ENCODE data around the gene NSRP1.
"Not testable (repeated sequence)": the region's sequence is repeated elsewhere in the genome, so short reads cannot be mapped to it uniquely, and the experiment has no call there.

The NSRP1 gene

DNA sequence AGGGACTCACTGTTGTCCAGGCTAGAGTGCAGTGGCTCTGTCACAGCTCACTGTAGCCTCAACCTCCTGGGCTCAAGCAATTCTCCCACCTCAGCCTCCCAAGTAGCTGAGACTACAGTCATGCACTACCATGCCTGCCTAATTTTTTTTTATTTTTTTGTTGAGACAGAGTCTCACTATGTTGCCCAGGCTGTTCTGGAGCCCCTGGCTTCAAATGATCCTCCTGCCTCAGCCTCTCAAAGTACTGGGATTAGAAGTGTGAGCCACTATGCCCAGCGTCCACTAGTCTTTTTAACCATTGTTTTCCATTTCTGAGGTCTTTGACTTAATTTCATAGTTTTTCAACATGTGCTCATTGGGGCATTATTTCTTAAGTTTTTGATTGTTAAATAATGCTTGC lies 13.5 kb downstream of the NSRP1 start:
- Histone ChIP-seq H3K9me3 (ENCODE audit: control insufficient read depth, low read length) (no peaks in the 10 kb centered on the region), H3K36me3 (ENCODE audit: control insufficient read depth, insufficient read depth, low read length, severe bottlenecking) (peaks cover 64% of the 10 kb centered on the region), H3K9ac (ENCODE audit: low read length) (no peak overlapping the region), H3K4me3 (ENCODE audit: low read length) (no peak overlapping the region), H3K27me3 (replicated peaks; ENCODE audit: control insufficient read depth, insufficient read depth, low read length) (no peaks in the 10 kb centered on the region), H3K4me1 (ENCODE audit: control insufficient read depth, insufficient read depth, low read length) (peaks cover 14% of the 10 kb centered on the region)
- DNase-seq (ENCODE audit: low read depth) = no peak

DNA sequence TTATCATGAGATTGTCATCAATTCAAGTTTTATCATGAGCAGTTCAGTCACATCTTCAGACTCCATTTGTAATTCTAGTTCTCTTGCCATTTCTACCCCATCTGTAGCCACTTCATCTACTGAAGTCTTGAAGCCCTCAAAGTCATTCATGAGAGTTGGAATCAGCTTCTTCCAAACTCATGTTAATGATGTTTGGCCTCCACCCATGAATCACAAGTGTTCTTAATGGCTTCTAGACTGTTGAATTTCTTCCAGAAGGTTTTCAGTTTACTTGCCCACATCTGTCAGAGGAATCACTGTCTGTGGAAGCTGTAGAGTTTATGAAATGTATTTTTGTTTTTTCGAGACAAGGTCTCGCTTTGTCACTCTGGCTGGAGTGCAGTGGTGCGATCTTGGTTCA lies 16.0 kb downstream of the NSRP1 start:
- Histone ChIP-seq H3K9me3 (ENCODE audit: control insufficient read depth, low read length) (no peaks in the 10 kb centered on the region), H3K4me3 (ENCODE audit: low read length) (no peak overlapping the region), H3K4me1 (ENCODE audit: control insufficient read depth, insufficient read depth, low read length) (peaks cover 4% of the 10 kb centered on the region), H3K27me3 (replicated peaks; ENCODE audit: control insufficient read depth, insufficient read depth, low read length) (no peaks in the 10 kb centered on the region), H3K36me3 (ENCODE audit: control insufficient read depth, insufficient read depth, low read length, severe bottlenecking) (peaks cover 52% of the 10 kb centered on the region), H3K9ac (ENCODE audit: low read length) (no peak overlapping the region)
- no peak for DNase-seq (ENCODE audit: low read depth)

DNA sequence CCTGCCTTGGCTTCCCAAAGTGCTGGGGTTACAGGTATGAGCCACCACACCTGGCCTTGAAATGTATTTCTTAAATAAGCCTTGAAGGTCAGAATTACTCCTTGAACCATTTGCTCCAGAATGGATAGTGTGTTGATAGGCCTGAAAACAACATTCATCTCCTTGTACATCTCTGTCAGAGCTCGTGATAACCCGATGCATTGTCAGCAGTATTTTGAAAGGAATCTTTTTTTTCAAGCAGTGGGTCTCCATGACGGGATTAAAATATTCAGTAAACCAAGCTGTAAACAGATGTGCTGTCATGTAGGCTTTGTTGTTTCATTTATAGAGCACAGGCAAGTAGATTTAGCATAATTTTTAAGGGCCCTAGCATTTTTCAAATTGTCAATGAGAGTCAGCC lies 16.6 kb downstream of the NSRP1 start:
- H3K27me3 ChIP-seq (replicated peaks; ENCODE audit: control insufficient read depth, insufficient read depth, low read length) = no peaks in the 10 kb centered on the region
- no peak overlapping the region for H3K9ac ChIP-seq (ENCODE audit: low read length)
- no peak for DNase-seq (ENCODE audit: low read depth)
- H3K4me1 ChIP-seq (ENCODE audit: control insufficient read depth, insufficient read depth, low read length) = peaks cover 4% of the 10 kb centered on the region
- no peaks in the 10 kb centered on the region for H3K9me3 ChIP-seq (ENCODE audit: control insufficient read depth, low read length)
- H3K36me3 ChIP-seq (ENCODE audit: control insufficient read depth, insufficient read depth, low read length, severe bottlenecking) = peaks cover 50% of the 10 kb centered on the region
- no peak overlapping the region for H3K4me3 ChIP-seq (ENCODE audit: low read length)

- H3K4me3 ChIP-seq (ENCODE audit: low read length) = no peak overlapping the region
- H3K36me3 ChIP-seq (ENCODE audit: control insufficient read depth, insufficient read depth, low read length, severe bottlenecking) = peaks cover 46% of the 10 kb centered on the region
- H3K9me3 ChIP-seq (ENCODE audit: control insufficient read depth, low read length) = no peaks in the 10 kb centered on the region
- H3K4me1 ChIP-seq (ENCODE audit: control insufficient read depth, insufficient read depth, low read length) = peaks cover 4% of the 10 kb centered on the region
- no peak for DNase-seq (ENCODE audit: low read depth)
- no peak overlapping the region for H3K9ac ChIP-seq (ENCODE audit: low read length)
- H3K27me3 ChIP-seq (replicated peaks; ENCODE audit: control insufficient read depth, insufficient read depth, low read length) = no peaks in the 10 kb centered on the region
Measured at GRCh38 chr17:30134551-30134950, 17.9 kb downstream of the NSRP1 start.

GRCh38 chr17:30137158-30137557 lies 20.5 kb downstream of the NSRP1 start:
- H3K4me1 ChIP-seq (ENCODE audit: control insufficient read depth, insufficient read depth, low read length) = peaks cover 4% of the 10 kb centered on the region
- no peak for DNase-seq (ENCODE audit: low read depth)
- no peak overlapping the region for H3K4me3 ChIP-seq (ENCODE audit: low read length)
- H3K27me3 ChIP-seq (replicated peaks; ENCODE audit: control insufficient read depth, insufficient read depth, low read length) = no peaks in the 10 kb centered on the region
- H3K9ac ChIP-seq (ENCODE audit: low read length) = no peak overlapping the region
- peaks cover 27% of the 10 kb centered on the region for H3K36me3 ChIP-seq (ENCODE audit: control insufficient read depth, insufficient read depth, low read length, severe bottlenecking)
- H3K9me3 ChIP-seq (ENCODE audit: control insufficient read depth, low read length) = no peaks in the 10 kb centered on the region

DNA sequence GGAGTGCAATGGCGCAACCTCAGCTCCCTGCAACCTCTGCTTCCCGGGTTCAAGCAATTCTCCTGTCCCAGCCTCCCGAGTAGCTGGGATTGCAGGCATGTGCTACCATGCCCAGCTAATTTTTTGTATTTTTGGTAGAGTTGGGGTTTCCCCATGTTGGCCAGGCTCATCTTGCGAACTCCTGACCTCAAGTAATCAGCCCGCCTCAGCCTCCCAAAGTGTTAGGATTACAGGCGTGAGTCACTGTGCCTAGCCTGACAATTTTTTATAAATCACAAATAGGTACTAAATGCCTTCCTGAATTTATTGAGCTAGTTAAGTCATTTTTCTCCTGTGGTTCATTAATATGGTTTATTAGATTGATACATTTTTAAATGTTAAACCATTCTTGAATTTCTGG lies 31.2 kb downstream of the NSRP1 start:
- not testable (repeated sequence) for H3K4me3 ChIP-seq (ENCODE audit: low read length); H3K36me3 ChIP-seq (ENCODE audit: control insufficient read depth, insufficient read depth, low read length, severe bottlenecking); H3K9ac ChIP-seq (ENCODE audit: low read length); H3K27me3 ChIP-seq (replicated peaks; ENCODE audit: control insufficient read depth, insufficient read depth, low read length); H3K4me1 ChIP-seq (ENCODE audit: control insufficient read depth, insufficient read depth, low read length); H3K9me3 ChIP-seq (ENCODE audit: control insufficient read depth, low read length); DNase-seq (ENCODE audit: low read depth)

DNA sequence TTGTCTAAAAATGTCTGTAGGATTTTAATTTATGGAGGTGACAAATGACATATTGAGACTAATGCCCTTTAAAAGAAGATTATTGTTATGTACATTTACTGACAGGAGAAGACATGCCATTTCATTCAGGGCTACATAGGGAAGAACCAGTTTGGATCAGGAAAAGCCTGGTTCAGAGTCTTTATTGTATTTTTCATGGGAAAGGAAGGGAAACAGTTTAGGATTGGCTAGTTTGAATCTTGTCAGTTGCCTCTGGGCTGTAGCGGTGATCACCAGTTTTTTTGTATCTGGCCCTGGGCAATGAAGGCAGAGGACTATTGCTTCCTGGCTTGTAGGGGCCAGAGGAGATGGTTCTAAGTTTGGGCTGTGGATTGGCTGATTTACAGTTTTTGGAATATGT lies 31.8 kb downstream of the NSRP1 start:
- Histone ChIP-seq H3K9me3 (ENCODE audit: control insufficient read depth, low read length) (no peaks in the 10 kb centered on the region), H3K9ac (ENCODE audit: low read length) (no peak overlapping the region), H3K4me3 (ENCODE audit: low read length) (no peak overlapping the region), H3K36me3 (ENCODE audit: control insufficient read depth, insufficient read depth, low read length, severe bottlenecking) (peaks cover 4% of the 10 kb centered on the region), H3K27me3 (replicated peaks; ENCODE audit: control insufficient read depth, insufficient read depth, low read length) (no peaks in the 10 kb centered on the region), H3K4me1 (ENCODE audit: control insufficient read depth, insufficient read depth, low read length) (no peaks in the 10 kb centered on the region)
- no peak for DNase-seq (ENCODE audit: low read depth)

DNA sequence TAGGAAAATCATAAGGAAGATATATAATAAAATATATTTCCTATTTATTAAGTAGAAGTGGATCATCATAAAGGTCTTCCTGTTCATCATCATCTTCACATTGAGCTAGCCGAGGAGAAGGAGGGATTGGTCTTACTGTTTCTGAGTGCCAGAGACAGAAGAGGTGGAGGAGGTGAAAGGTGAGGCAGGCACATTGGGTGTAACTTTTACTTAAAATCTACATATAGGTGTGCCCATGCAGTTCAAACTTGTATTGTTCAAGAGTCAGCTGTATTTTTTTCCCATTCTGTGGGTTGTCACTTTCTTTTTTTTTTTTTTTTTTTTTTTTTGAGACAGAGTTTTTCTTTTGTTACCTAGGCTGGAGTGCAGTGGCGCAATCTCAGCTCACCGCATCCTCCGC lies 34.9 kb downstream of the NSRP1 start:
- no peak overlapping the region for H3K9ac ChIP-seq (ENCODE audit: low read length)

DNA sequence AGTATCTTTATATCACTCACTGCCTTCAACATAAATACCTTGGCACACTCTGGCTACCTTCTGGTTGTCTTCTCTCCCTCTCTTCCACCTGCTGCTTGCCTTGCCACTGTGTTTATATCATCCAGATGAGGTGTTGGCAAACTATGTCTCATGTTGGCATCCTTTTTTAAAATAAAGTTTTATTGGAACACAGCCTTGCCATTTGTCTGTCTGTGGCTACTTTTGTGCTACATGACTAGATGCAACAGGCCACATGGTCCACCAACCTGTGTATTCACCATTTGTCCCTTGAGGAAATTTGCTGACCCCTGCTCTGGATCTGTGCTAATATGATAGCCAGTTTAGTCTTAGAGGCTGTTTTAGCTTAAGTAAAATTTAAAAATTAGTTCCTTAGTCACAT lies 36.8 kb downstream of the NSRP1 start:
- no peak for DNase-seq (ENCODE audit: low read depth)
- Histone ChIP-seq H3K27me3 (replicated peaks; ENCODE audit: control insufficient read depth, insufficient read depth, low read length) (no peaks in the 10 kb centered on the region), H3K4me1 (ENCODE audit: control insufficient read depth, insufficient read depth, low read length) (no peaks in the 10 kb centered on the region), H3K9me3 (ENCODE audit: control insufficient read depth, low read length) (no peaks in the 10 kb centered on the region), H3K4me3 (ENCODE audit: low read length) (no peak overlapping the region), H3K36me3 (ENCODE audit: control insufficient read depth, insufficient read depth, low read length, severe bottlenecking) (peaks cover 13% of the 10 kb centered on the region), H3K9ac (ENCODE audit: low read length) (no peak overlapping the region)

More for the DNA sequence above, 34.9 kb downstream of the NSRP1 start:
- no peaks in the 10 kb centered on the region for H3K9me3 ChIP-seq (ENCODE audit: control insufficient read depth, low read length)
- H3K4me3 ChIP-seq (ENCODE audit: low read length) = no peak overlapping the region
- H3K36me3 ChIP-seq (ENCODE audit: control insufficient read depth, insufficient read depth, low read length, severe bottlenecking) = no peaks in the 10 kb centered on the region
- no peaks in the 10 kb centered on the region for H3K27me3 ChIP-seq (replicated peaks; ENCODE audit: control insufficient read depth, insufficient read depth, low read length)
- DNase-seq (ENCODE audit: low read depth) = no peak
- H3K4me1 ChIP-seq (ENCODE audit: control insufficient read depth, insufficient read depth, low read length) = no peaks in the 10 kb centered on the region

- H3K27me3 ChIP-seq (replicated peaks; ENCODE audit: control insufficient read depth, insufficient read depth, low read length) = no peaks in the 10 kb centered on the region
- H3K4me3 ChIP-seq (ENCODE audit: low read length) = no peak overlapping the region
- H3K36me3 ChIP-seq (ENCODE audit: control insufficient read depth, insufficient read depth, low read length, severe bottlenecking) = peaks cover 13% of the 10 kb centered on the region
- no peaks in the 10 kb centered on the region for H3K9me3 ChIP-seq (ENCODE audit: control insufficient read depth, low read length)
- no peak for DNase-seq (ENCODE audit: low read depth)
- H3K9ac ChIP-seq (ENCODE audit: low read length) = no peak overlapping the region
- H3K4me1 ChIP-seq (ENCODE audit: control insufficient read depth, insufficient read depth, low read length) = no peaks in the 10 kb centered on the region
Measured at GRCh38 chr17:30155389-30155788, 38.8 kb downstream of the NSRP1 start.

DNA sequence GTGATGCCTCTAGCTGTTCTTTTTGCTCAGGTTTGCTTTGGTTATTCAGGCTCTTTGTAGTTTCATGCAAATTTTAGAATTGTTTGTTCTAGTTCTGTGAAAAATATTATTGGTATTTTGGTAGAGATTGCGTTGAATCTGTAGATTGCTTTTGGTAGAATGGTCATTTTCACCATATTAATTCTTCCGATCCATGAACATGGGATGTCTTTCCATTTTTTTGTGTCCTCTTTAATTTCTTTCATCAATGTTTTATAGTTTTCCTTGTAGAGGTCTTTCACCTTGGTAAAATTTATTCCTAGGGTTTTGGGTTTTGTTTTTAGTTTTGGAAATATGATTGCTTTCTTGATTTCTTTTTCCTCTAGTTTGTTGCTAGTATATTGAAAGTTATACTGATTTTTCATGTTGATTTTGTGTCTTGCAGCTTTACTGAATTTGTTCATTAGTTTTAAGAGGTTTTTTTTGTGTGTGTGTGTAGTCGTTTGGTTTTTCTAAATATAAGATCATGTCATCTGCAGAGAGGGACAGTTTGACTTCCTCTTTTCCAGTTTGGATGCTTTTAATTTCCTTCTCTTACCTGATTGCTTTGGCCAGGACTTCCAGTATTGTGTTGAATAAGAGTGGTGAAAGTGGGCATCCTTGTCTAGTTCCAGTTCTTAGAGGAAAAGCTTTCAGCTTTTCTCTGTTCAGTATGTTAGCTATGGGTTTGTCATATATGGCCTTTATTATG lies 42.4 kb downstream of the NSRP1 start:
- H3K4me1 ChIP-seq (ENCODE audit: control insufficient read depth, insufficient read depth, low read length) = peaks cover 18% of the 10 kb centered on the region
- H3K9ac ChIP-seq (ENCODE audit: low read length) = no peak overlapping the region
- H3K9me3 ChIP-seq (ENCODE audit: control insufficient read depth, low read length) = no peaks in the 10 kb centered on the region
- H3K4me3 ChIP-seq (ENCODE audit: low read length) = no peak overlapping the region
- peaks cover 25% of the 10 kb centered on the region for H3K36me3 ChIP-seq (ENCODE audit: control insufficient read depth, insufficient read depth, low read length, severe bottlenecking)
- H3K27me3 ChIP-seq (replicated peaks; ENCODE audit: control insufficient read depth, insufficient read depth, low read length) = no peaks in the 10 kb centered on the region
- DNase-seq (ENCODE audit: low read depth) = no peak
